ENCODE results near the gene F10. TPM values are rescaled to one million over a fixed set of nuclear protein-coding genes. Genes with fewer than 3 reads are reported as not detected.

Gene F10
- total and polyA plus RNA-seq, 9 of the 15 experiments (the other 6 are each of a cell fraction or from before 2014, with no cell fraction given) = 0.04 to 0.09 (median 0.07) TPM; not detected in 5

GRCh38 chr13:113195360-113195759, 72.8 kb downstream of the F10 start (continued):
- TF ChIP-seq, protein P1, sequence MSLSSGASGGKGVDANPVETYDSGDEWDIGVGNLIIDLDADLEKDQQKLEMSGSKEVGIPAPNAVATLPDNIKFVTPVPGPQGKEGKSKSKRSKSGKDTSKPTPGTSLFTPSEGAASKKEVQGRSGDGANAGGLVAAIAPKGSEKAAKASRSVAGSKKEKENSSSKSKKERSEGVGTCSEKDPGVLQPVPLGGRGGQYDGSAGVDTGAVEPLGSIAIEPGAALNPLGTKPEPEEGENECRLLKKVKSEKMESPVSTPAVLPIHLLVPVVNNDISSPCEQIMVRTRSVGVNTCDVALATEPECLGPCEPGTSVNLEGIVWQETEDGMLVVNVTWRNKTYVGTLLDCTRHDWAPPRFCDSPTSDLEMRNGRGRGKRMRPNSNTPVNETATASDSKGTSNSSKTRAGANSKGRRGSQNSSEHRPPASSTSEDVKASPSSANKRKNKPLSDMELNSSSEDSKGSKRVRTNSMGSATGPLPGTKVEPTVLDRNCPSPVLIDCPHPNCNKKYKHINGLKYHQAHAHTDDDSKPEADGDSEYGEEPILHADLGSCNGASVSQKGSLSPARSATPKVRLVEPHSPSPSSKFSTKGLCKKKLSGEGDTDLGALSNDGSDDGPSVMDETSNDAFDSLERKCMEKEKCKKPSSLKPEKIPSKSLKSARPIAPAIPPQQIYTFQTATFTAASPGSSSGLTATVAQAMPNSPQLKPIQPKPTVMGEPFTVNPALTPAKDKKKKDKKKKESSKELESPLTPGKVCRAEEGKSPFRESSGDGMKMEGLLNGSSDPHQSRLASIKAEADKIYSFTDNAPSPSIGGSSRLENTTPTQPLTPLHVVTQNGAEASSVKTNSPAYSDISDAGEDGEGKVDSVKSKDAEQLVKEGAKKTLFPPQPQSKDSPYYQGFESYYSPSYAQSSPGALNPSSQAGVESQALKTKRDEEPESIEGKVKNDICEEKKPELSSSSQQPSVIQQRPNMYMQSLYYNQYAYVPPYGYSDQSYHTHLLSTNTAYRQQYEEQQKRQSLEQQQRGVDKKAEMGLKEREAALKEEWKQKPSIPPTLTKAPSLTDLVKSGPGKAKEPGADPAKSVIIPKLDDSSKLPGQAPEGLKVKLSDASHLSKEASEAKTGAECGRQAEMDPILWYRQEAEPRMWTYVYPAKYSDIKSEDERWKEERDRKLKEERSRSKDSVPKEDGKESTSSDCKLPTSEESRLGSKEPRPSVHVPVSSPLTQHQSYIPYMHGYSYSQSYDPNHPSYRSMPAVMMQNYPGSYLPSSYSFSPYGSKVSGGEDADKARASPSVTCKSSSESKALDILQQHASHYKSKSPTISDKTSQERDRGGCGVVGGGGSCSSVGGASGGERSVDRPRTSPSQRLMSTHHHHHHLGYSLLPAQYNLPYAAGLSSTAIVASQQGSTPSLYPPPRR (CRISPR knock-in tag; IDR thresholded peaks at IDR 0.05; ENCODE audit: borderline replicate concordance) = no peak
- TF ChIP-seq PTBP1 (IDR thresholded peaks at IDR 0.05; ENCODE audit: low read depth, low read length) (no peak), PCBP1 (IDR thresholded peaks at IDR 0.05; ENCODE audit: low read depth, low read length, poor library complexity, severe bottlenecking) (no peak), MED1 (CRISPR knock-in tag; IDR thresholded peaks at IDR 0.05; ENCODE audit: borderline replicate concordance) (no peak), ZNF586 (CRISPR knock-in tag; conservative IDR thresholded peaks at IDR 0.05) (no peak), POLR3A (IDR thresholded peaks at IDR 0.05; ENCODE audit: borderline replicate concordance, extremely low read depth, insufficient read depth, insufficient read length) (no peak), ZKSCAN3 (CRISPR knock-in tag; IDR thresholded peaks at IDR 0.05) (no peak), POLR2AphosphoS2 (IDR thresholded peaks at IDR 0.05; ENCODE audit: low read length) (no peak)

Measured in K562 (cell line).